ENCODE data around the gene DHX35.

DNA sequence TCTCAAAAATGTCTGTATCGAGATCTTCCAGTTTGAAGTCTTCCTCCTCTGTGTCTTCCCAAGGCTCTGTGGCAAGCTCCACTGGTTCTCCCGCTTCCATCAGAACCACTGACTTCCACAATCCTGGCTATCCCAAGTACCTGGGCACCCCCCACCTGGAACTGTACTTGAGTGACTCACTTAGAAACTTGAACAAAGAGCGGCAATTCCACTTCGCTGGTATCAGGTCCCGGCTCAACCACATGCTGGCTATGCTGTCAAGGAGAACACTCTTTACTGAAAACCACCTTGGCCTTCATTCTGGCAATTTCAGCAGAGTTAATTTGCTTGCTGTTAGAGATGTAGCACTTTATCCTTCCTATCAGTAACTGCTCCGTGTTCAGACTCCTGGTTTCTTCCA lies 10.0 kb upstream of the DHX35 start:
- TF ChIP-seq ZNF274 (IDR thresholded peaks at IDR 0.05; ENCODE audit: low read depth, low read length) (no peak), YY1 (IDR thresholded peaks at IDR 0.05; ENCODE audit: insufficient read depth, insufficient read length) (no peak)
